Measurements from ENCODE around the gene TBCD. TPM values are rescaled to one million over a fixed set of nuclear protein-coding genes. Genes with fewer than 3 reads are reported as not detected.
"Not testable (repeated sequence)": the region's sequence is repeated elsewhere in the genome, so short reads cannot be mapped to it uniquely, and the experiment has no call there.

TBCD gene
- total RNA-seq, 1 donor from 2014 or later, result 50.9 TPM

- DNase-seq, result peak; percentile 78
Observed at GRCh38 chr17:82767041-82767754, 15.3 kb downstream of the TBCD start.

GRCh38 chr17:82769041-82769440 is 17.2 kb downstream of the TBCD start:
- no peak for DNase-seq

GRCh38 chr17:82772026-82772425 is 20.2 kb downstream of the TBCD start:
- DNase-seq, result no peak

GRCh38 chr17:82774456-82774855 is 22.6 kb downstream of the TBCD start:
- not testable (repeated sequence) for DNase-seq

- DNase-seq, result peak; percentile 73
Observed at GRCh38 chr17:82775001-82775823, 23.3 kb downstream of the TBCD start.

- no peak for DNase-seq
Observed at GRCh38 chr17:82776454-82776853, 24.6 kb downstream of the TBCD start.

GRCh38 chr17:82777778-82778375 is 26.0 kb downstream of the TBCD start:
- DNase-seq, result not testable (repeated sequence)

DNA sequence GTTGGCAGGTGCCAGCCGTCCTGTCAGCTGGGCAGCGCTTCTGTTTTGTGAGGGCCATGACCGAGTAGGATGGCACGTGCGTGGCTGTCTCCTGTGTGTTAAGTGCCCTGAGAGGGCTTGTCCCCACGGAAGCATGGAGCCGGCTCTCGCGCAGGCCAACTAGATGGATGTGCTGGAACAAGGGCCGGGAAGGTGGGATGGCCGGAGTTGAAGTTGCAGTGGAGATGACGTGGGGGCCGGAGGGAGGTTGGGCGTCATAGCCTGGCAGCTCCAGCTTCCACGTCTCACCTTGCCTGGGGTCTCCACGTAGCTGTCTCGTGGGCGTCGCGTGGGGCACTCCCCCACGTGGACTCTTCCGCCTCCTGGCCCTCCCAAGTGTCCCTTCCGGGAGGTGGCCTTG is 27.7 kb downstream of the TBCD start:
- no peak for DNase-seq

DNA sequence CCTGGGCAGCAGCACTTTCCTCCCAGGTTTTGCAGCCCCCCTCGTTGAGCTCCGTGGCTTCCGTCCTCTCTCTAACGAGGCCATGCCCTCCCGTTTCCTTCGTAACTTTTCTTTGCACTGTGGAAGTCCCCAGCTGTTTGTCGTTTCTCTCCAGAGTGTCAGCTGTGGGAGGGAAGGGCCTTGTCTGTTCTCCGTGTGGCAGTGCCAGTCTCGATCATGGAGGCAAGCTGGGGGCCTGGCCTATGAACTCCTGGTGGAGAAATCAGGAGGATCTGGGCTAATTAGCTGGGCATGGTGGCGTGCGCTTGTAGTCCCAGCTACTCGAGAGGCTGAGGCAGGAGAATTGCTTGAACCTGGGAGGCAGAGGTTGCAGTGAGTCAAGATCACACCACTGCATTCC is 28.3 kb downstream of the TBCD start:
- no peak for DNase-seq

GRCh38 chr17:82780971-82781893 is 29.4 kb downstream of the TBCD start:
- DNase-seq, result no peak

DNA sequence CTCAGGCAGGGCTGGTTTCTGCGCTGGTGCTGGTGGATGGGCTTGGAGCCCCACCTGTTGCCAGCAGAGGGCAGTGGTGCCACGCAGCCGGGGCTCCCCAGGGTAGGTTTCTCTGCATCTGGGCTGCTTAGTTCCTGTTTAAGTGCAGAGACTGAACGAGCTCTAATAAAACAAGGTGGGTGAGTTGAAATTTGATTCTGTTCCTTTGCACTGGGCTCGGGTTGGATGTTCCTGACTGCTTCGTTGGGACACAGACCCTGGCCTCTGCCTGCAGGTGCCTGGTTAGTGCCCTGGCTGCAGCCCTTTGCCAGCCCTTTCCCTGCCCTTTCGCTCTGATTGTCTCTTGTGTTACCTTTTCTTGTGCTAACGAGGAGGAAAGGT is 30.0 kb downstream of the TBCD start:
- DNase-seq, result peak; percentile 90

- peak; percentile 39 for DNase-seq
Observed at GRCh38 chr17:82782657-82783207, 30.9 kb downstream of the TBCD start.

DNA sequence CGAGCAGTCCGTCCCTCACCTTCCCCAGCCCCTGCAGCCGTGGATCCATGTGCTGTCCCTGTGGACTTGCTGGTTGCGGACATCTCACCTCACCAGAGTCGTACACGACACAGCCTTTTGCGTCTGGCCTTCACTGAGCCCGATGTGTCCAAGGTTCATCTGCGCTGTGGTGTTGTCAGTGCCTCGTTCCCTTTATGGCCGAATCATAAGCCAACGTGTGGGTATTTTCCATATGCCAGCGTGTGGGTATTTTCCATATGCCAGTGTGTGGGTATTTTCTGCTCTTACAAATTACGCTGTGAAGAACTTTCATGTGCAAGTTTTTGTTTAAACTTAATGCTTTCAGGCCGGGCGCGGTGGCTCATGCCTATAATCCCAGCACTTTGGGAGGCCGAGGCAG is 31.6 kb downstream of the TBCD start:
- no peak for DNase-seq

GRCh38 chr17:82785581-82785980 is 33.7 kb downstream of the TBCD start:
- not testable (repeated sequence) for DNase-seq

- no peak for DNase-seq
Observed at GRCh38 chr17:82786427-82786826, 34.6 kb downstream of the TBCD start.

- no peak for DNase-seq
Observed at GRCh38 chr17:82787081-82787848, 35.4 kb downstream of the TBCD start.

GRCh38 chr17:82788206-82789001 is 36.5 kb downstream of the TBCD start:
- DNase-seq, result no peak

- DNase-seq, result no peak
Observed at GRCh38 chr17:82789051-82789592, 37.3 kb downstream of the TBCD start.

GRCh38 chr17:82789806-82790205 is 37.9 kb downstream of the TBCD start:
- DNase-seq, result no peak

GRCh38 chr17:82790391-82790790 is 38.5 kb downstream of the TBCD start:
- no peak for DNase-seq
